ENCODE data around the gene TMEM61. TPM values are rescaled to one million over a fixed set of nuclear protein-coding genes. Genes with fewer than 3 reads are reported as not detected.

TMEM61 gene
- total RNA-seq, 2 donors from 2014 or later, result not detected

- TF ChIP-seq, protein P1, sequence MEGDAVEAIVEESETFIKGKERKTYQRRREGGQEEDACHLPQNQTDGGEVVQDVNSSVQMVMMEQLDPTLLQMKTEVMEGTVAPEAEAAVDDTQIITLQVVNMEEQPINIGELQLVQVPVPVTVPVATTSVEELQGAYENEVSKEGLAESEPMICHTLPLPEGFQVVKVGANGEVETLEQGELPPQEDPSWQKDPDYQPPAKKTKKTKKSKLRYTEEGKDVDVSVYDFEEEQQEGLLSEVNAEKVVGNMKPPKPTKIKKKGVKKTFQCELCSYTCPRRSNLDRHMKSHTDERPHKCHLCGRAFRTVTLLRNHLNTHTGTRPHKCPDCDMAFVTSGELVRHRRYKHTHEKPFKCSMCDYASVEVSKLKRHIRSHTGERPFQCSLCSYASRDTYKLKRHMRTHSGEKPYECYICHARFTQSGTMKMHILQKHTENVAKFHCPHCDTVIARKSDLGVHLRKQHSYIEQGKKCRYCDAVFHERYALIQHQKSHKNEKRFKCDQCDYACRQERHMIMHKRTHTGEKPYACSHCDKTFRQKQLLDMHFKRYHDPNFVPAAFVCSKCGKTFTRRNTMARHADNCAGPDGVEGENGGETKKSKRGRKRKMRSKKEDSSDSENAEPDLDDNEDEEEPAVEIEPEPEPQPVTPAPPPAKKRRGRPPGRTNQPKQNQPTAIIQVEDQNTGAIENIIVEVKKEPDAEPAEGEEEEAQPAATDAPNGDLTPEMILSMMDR (IDR thresholded peaks at IDR 0.05), result no peak
- H3K4me1 ChIP-seq, result peaks cover 0 to 11% of the 10 kb centered on the region in 2 donors
- no peaks in the 10 kb centered on the region for H3K9me3 ChIP-seq
- H3K27ac ChIP-seq, result no peak within 1 kb of the TSS
- peak within 1 kb of the TSS in 1 of 2 donors; percentile 21 for H3K4me3 ChIP-seq
- no peaks in the 10 kb centered on the region for H3K36me3 ChIP-seq
- DNase-seq (ENCODE audit: low spot score), result no peak
- H3K27me3 ChIP-seq, result no peaks in the 10 kb centered on the region
These were observed 59.1 kb downstream of the TMEM61 start, which contains the start of gene PCSK9 for GRCh38 chr1:55039342-55040082. PCSK9 (plus strand) TSS chr1:55039548; CDS start chr1:55039838, 290 bp downstream.

DNA sequence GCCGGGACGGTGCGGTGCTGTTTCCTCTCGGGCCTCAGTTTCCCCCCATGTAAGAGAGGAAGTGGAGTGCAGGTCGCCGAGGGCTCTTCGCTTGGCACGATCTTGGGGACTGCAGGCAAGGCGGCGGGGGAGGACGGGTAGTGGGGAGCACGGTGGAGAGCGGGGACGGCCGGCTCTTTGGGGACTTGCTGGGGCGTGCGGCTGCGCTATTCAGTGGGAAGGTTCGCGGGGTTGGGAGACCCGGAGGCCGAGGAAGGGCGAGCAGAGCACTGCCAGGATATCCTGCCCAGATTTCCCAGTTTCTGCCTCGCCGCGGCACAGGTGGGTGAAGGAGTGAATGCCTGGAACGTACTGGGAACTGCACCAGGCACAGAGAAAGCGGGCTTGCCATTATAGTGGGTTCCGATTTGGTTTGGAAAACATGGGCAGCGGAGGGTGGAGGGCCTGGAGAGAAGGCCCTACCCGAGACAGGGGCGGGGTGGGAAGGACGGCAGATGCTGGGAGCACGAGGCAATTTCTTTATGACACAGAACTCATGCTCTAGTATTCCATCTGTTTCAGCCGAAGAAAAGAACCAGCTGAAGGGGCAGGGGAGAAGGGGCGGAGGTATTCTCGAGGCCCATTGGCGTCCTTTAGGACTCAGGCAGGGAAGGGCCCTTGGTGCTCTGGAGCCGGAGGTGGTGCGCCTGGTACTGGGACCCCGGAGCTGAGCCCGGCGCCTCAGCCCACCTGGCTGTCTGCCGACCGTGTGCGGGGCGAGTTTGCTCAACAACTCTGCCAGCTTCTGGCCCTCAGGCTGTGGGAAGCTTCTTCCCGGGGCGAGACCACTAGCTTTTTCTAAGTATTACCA lies 59.9 kb downstream of the TMEM61 start:
- TF ChIP-seq, protein P1 (IDR thresholded peaks at IDR 0.05), result no peak
- Histone ChIP-seq H3K4me3 (peak overlapping the region in 1 of 2 donors; percentile 21), H3K27me3 (no peaks in the 10 kb centered on the region)

GRCh38 chr1:55040933-55041494 lies 60.6 kb downstream of the TMEM61 start:
- H3K27me3 ChIP-seq, result no peaks in the 10 kb centered on the region
- no peaks in the 10 kb centered on the region for H3K9me3 ChIP-seq
- TF ChIP-seq, protein P1 (IDR thresholded peaks at IDR 0.05), result no peak
- H3K36me3 ChIP-seq, result no peaks in the 10 kb centered on the region
- H3K4me1 ChIP-seq, result peaks cover 0 to 11% of the 10 kb centered on the region in 2 donors
- no peak overlapping the region for H3K4me3 ChIP-seq
- no peak for DNase-seq (ENCODE audit: low spot score)
- H3K27ac ChIP-seq, result no peak overlapping the region

More for the DNA sequence above, 59.9 kb downstream of the TMEM61 start:
- Histone ChIP-seq H3K36me3 (no peaks in the 10 kb centered on the region), H3K4me1 (peaks cover 0 to 11% of the 10 kb centered on the region in 2 donors), H3K27ac (no peak overlapping the region), H3K9me3 (no peaks in the 10 kb centered on the region)
- no peak for DNase-seq (ENCODE audit: low spot score)

DNA sequence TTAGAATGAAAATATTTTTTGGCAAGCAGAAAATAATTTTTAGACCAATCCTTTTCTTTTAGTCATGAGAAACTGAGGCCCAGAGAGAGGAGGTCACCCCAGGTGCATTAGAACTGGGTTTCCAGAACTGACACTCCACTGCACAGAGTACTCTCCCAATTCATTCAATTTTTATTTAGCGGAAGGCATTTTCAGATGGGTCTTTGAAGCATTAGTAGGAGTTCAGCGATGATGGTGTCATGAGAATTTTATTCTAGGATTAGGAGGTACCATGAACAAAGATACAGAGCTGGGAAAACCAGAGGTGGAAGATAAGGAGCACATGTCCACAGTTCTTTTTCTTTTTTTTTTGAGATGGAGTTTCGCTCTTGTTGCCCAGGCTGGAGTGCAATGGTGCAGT lies 61.2 kb downstream of the TMEM61 start:
- Histone ChIP-seq H3K36me3 (no peaks in the 10 kb centered on the region), H3K4me1 (peaks cover 0 to 11% of the 10 kb centered on the region in 2 donors), H3K4me3 (no peak overlapping the region), H3K27ac (no peak overlapping the region), H3K27me3 (no peaks in the 10 kb centered on the region), H3K9me3 (no peaks in the 10 kb centered on the region)
- DNase-seq (ENCODE audit: low spot score), result no peak
- TF ChIP-seq, protein P1 (IDR thresholded peaks at IDR 0.05), result no peak

Other genes with a start within 250 kb of the TMEM61 start
- gene PARS2, start 216.1 kb upstream of the TMEM61 start, total RNA-seq, result 1 to 10 TPM; 3.9 to 4.0 TPM
- under 1 TPM; 0.43 to 0.70 TPM for gene TTC22, start 179.3 kb upstream of the TMEM61 start, total RNA-seq
- gene DHCR24, start 93.4 kb upstream of the TMEM61 start, total RNA-seq, result 10 to 100 TPM; 13.4 to 20.4 TPM
- gene BSND, start 18.3 kb downstream of the TMEM61 start, total RNA-seq, result not detected
- under 1 TPM in 1 of 2 donors, not detected in 1; 0.47 TPM for gene PCSK9, start 58.9 kb downstream of the TMEM61 start, total RNA-seq
- 10 to 100 TPM; 29.0 to 36.2 TPM for gene USP24, start 234.7 kb downstream of the TMEM61 start, total RNA-seq